Testis (tissue), 3 donors: ENCODE data around the gene AUP1. TPM values are rescaled to one million over a fixed set of nuclear protein-coding genes. Genes with fewer than 3 reads are reported as not detected.

ENCODE experiments used
- DNase-seq: peaks from one replicate; pipeline ENCODE4 v3.0.0-alpha.2; 2019
- H3K27ac ChIP-seq, 2 donors: fragments of 200-600 bp; sonication (generic); one replicate each; pipeline ENCODE4 v1.5.1; 2019
- H3K27me3 ChIP-seq: fragments of 200-600 bp; sonication (generic); one replicate; pipeline ENCODE4 v1.5.1; 2019
- H3K36me3 ChIP-seq: fragments of 200-600 bp; sonication (generic); one replicate; pipeline ENCODE4 v1.5.1; 2017; ENCODE audit warnings: low read depth; ENCODE audit errors: missing control alignments
- H3K4me1 ChIP-seq: fragments of 200-600 bp; sonication (generic); one replicate; pipeline ENCODE4 v1.5.1; 2019
- H3K4me3 ChIP-seq, 2 donors: fragments of 200-600 bp; sonication (generic); one replicate each; pipeline ENCODE4 v1.5.1; 2017 to 2019
- H3K9me3 ChIP-seq: fragments of 200-600 bp; sonication (generic); one replicate; pipeline ENCODE4 v1.5.1; 2017
- CTCF ChIP-seq, 3 experiments: fragments of 450-650 bp in 2 of 3; fragments of 200-600 bp in 1 of 3; sonication (generic) in 1 of 3; IDR thresholded peaks; one replicate each; pipeline ENCODE4 v1.5.1; 2016 to 2019; ENCODE audit warnings: antibody characterized with exemption in 3 of 3, mild to moderate bottlenecking in 2 of 3, moderate library complexity in 1 of 3
- POLR2A ChIP-seq: fragments of 450-650 bp; IDR thresholded peaks from one replicate; pipeline ENCODE4 v1.6.1; 2017; ENCODE audit warnings: antibody characterized with exemption, mild to moderate bottlenecking, moderate library complexity
- WGBS, 2 donors: methylation state at CpG; one replicate each; pipeline ENCODE4 v1.1.5; 2018; 5-methylcytosine and 5-hydroxymethylcytosine counted together
- intact Hi-C: fragments of 100-400 bp; cut with DNase I; formaldehyde crosslinking; loops from one replicate; pipeline ENCODE4 v1.15.1; 2023; ENCODE audit warnings: low total_unique reads
- polyA plus RNA-seq: library from polyadenylated mRNA; stranded (reverse); fragments of 350-450 nt; fragmentation: Illumina TruSeq; extraction: RNeasy Lipid Tissue Mini Kit (QIAGEN cat#74804); gene quantifications from one replicate; pipeline ENCODE4 v1.2.3, GENCODE V29; 2014; ENCODE audit warnings: low read depth, low replicate concordance; ENCODE audit not compliant: insufficient read depth
- total RNA-seq, 2 donors: library from RNA; depleted of rRNA; stranded (reverse); fragments of >200 nt; gene quantifications; one replicate each; pipeline ENCODE4 v1.2.3, GENCODE V29; 2016

The AUP1 gene
- total and polyA plus RNA-seq, 3 donors from 2014 or later: 107 to 169 (median 141) TPM

- H3K27ac ChIP-seq: peak overlapping the region; percentile 78 to 86
- H3K4me1 ChIP-seq: peaks cover 13% of the 10 kb centered on the region
- intact Hi-C loops: no loop called here
- peak; percentile 44 for DNase-seq
- no peaks in the 10 kb centered on the region for H3K36me3 ChIP-seq
- WGBS, 2 donors: 3 to 7% methylated on average over 42 to 57 of the region's 58 CpGs
- peak overlapping the region; percentile 66 to 73 for H3K4me3 ChIP-seq
- H3K27me3 ChIP-seq: no peaks in the 10 kb centered on the region
- no peaks in the 10 kb centered on the region for H3K9me3 ChIP-seq
- no peak for TF ChIP-seq CTCF (IDR thresholded peaks at IDR 0.05)
- TF ChIP-seq POLR2A: no peak
Measured at GRCh38 chr2:74554820-74555531, 25.5 kb upstream of the AUP1 start.

- no peak for TF ChIP-seq POLR2A
- TF ChIP-seq CTCF (IDR thresholded peaks at IDR 0.05): peak in 1 of 3 experiments; percentile 31
- intact Hi-C loops: no loop called here
Measured at GRCh38 chr2:74553892-74554819, 24.6 kb upstream of the AUP1 start, which contains the start of the genes DOK1 and LOXL3. TSS of gene DOK1 (plus strand) at chr2:74554720. CDS start at chr2:74554755, 35 bp downstream. TSS of gene LOXL3 (minus strand) at chr2:74553942. CDS start at chr2:74552634, 1,308 bp downstream.

GRCh38 chr2:74552914-74553811 lies 23.7 kb upstream of the AUP1 start:
- DNase-seq: peak; percentile 63
- no peaks in the 10 kb centered on the region for H3K27me3 ChIP-seq
- peak overlapping the region; percentile 78 to 86 for H3K27ac ChIP-seq
- WGBS, 2 donors: 13 to 25% methylated on average over 22 to 27 of the region's 27 CpGs
- TF ChIP-seq POLR2A: no peak
- no peak for TF ChIP-seq CTCF (IDR thresholded peaks at IDR 0.05)
- intact Hi-C loops: no loop called here
- peak overlapping the region; percentile 66 to 73 for H3K4me3 ChIP-seq
- H3K36me3 ChIP-seq: no peaks in the 10 kb centered on the region
- peaks cover 22% of the 10 kb centered on the region for H3K4me1 ChIP-seq
- no peaks in the 10 kb centered on the region for H3K9me3 ChIP-seq

More at GRCh38 chr2:74553892-74554819, 24.6 kb upstream of the AUP1 start, which contains the start of the genes DOK1 and LOXL3:
- Histone ChIP-seq H3K27me3 (no peaks in the 10 kb centered on the region), H3K9me3 (no peaks in the 10 kb centered on the region), H3K4me1 (peaks cover 21% of the 10 kb centered on the region), H3K4me3 (peak within 1 kb of the TSS; percentile 66 to 73), H3K36me3 (no peaks in the 10 kb centered on the region), H3K27ac (peak within 1 kb of the TSS; percentile 78 to 86)
- 0 to 1% methylated on average over 15 to 56 of the region's 73 CpGs for WGBS, 2 donors
- DNase-seq: peak; percentile 93
